Liver (tissue), 9 donors: ENCODE measurements around the gene IRF6. TPM values are rescaled to one million over a fixed set of nuclear protein-coding genes. Genes with fewer than 3 reads are reported as not detected.

Source experiments
- DNase-seq: peaks from one replicate; pipeline ENCODE4 v3.0.0-alpha.2; 2017; ENCODE audit warnings: low spot score
- H3K27ac ChIP-seq, 2 donors: one replicate each; pipeline ENCODE4 v1.7.0; 2013; ENCODE audit warnings: inconsistent platforms in 2 of 2, low read length in 2 of 2, control low read depth in 1 of 2, low read depth in 1 of 2, mild to moderate bottlenecking in 1 of 2
- H3K27me3 ChIP-seq, 4 donors: one replicate each; pipeline versions ENCODE4 v1.6.1 to v1.7.0; 2013; ENCODE audit warnings: low read length in 3 of 4, inconsistent platforms in 1 of 4, mild to moderate bottlenecking in 1 of 4, moderate library complexity in 1 of 4; ENCODE audit not compliant: control insufficient read depth in 4 of 4, insufficient read depth in 4 of 4
- H3K36me3 ChIP-seq, 4 donors: one replicate each; pipeline versions ENCODE4 v1.6.1 to v1.7.0; 2013; ENCODE audit warnings: low read length in 3 of 4, mild to moderate bottlenecking in 3 of 4, low read depth in 1 of 4, moderate library complexity in 1 of 4; ENCODE audit not compliant: control insufficient read depth in 4 of 4, insufficient read depth in 3 of 4
- H3K4me1 ChIP-seq, 4 donors: one replicate each; pipeline versions ENCODE4 v1.6.1 to v1.7.0; 2013; ENCODE audit warnings: low read length in 3 of 4, mild to moderate bottlenecking in 3 of 4, moderate library complexity in 1 of 4; ENCODE audit not compliant: control insufficient read depth in 4 of 4, insufficient read depth in 4 of 4
- H3K4me3 ChIP-seq, 3 donors: one replicate each; pipeline versions ENCODE4 v1.6.1 to v1.7.0; 2013; ENCODE audit warnings: low read length in 3 of 3, control low read depth in 1 of 3, low read depth in 1 of 3, mild to moderate bottlenecking in 1 of 3
- H3K9ac ChIP-seq, 2 donors: one replicate each; pipeline ENCODE4 v1.7.0; 2013; ENCODE audit warnings: low read length in 2 of 2, mild to moderate bottlenecking in 2 of 2, moderate library complexity in 2 of 2, control low read depth in 1 of 2, low read depth in 1 of 2
- H3K9me3 ChIP-seq, 4 donors: one replicate each; pipeline versions ENCODE4 v1.6.1 to v1.7.0; 2013; ENCODE audit warnings: low read length in 3 of 4; ENCODE audit not compliant: control insufficient read depth in 4 of 4
- EGR1 ChIP-seq, 2 donors: IDR thresholded peaks; 2 replicates each; pipeline ENCODE4 v1.6.1; 2016 to 2018; ENCODE audit warnings: antibody characterized with exemption in 2 of 2, low read depth in 2 of 2
- FOXA1 ChIP-seq: IDR thresholded peaks from 2 replicates; pipeline ENCODE4 v1.6.1; 2016; ENCODE audit warnings: antibody characterized with exemption
- FOXA2 ChIP-seq: IDR thresholded peaks from 2 replicates; pipeline ENCODE4 v1.6.1; 2016; ENCODE audit warnings: antibody characterized with exemption
- GABPA ChIP-seq, 2 donors: IDR thresholded peaks in 1 of 2; conservative IDR thresholded peaks in 1 of 2; 2 replicates each; pipeline ENCODE4 v1.6.1; 2016; ENCODE audit warnings: antibody characterized with exemption in 2 of 2, mild to moderate bottlenecking in 1 of 2, moderate library complexity in 1 of 2
- HNF4A ChIP-seq, 2 donors: conservative IDR thresholded peaks; 2 replicates each; pipeline ENCODE4 v1.6.1; 2016; ENCODE audit warnings: antibody characterized with exemption in 2 of 2, mild to moderate bottlenecking in 2 of 2
- HNF4G ChIP-seq: IDR thresholded peaks from 2 replicates; pipeline ENCODE4 v1.6.1; 2016; ENCODE audit warnings: antibody characterized with exemption
- JUND ChIP-seq, 2 donors: IDR thresholded peaks; 2 replicates each; pipeline ENCODE4 v1.6.1; 2016; ENCODE audit warnings: antibody characterized with exemption in 2 of 2
- NR2F2 ChIP-seq: IDR thresholded peaks from 2 replicates; pipeline ENCODE4 v1.6.1; 2016; ENCODE audit warnings: antibody characterized with exemption
- RAD21 ChIP-seq, 2 donors: IDR thresholded peaks; 2 replicates each; pipeline ENCODE4 v1.6.1; 2016; ENCODE audit warnings: antibody characterized with exemption in 2 of 2, mild to moderate bottlenecking in 2 of 2
- RXRA ChIP-seq, 2 donors: IDR thresholded peaks; 2 replicates each; pipeline ENCODE4 v1.6.1; 2017 to 2018; ENCODE audit warnings: antibody characterized with exemption in 2 of 2, mild to moderate bottlenecking in 1 of 2
- SP1 ChIP-seq: IDR thresholded peaks from 2 replicates; pipeline ENCODE4 v1.6.1; 2018; ENCODE audit warnings: antibody characterized with exemption, mild to moderate bottlenecking
- TAF1 ChIP-seq: conservative IDR thresholded peaks from 2 replicates; pipeline ENCODE4 v1.6.1; 2016; ENCODE audit warnings: antibody characterized with exemption, mild to moderate bottlenecking
- YY1 ChIP-seq: IDR thresholded peaks from 2 replicates; pipeline ENCODE4 v1.6.1; 2016; ENCODE audit warnings: antibody characterized with exemption, mild to moderate bottlenecking
- WGBS: extraction: QIAGEN DNeasy Blood & Tissue Kit; methylation state at CpG from one replicate; pipeline ENCODE4 v1.1.7; 2013; 5-methylcytosine and 5-hydroxymethylcytosine counted together
- polyA plus RNA-seq, 2 donors: library from polyadenylated mRNA; stranded (reverse) in 1 of 2; unstranded in 1 of 2; fragments of 200-250 nt in 1 of 2; fragments of >200 nt in 1 of 2; fragmentation: Nextera tagmentation in 1 of 2; extraction: Ambion mirVana in 1 of 2; gene quantifications; one replicate each; pipeline versions ENCODE4 v1.2.1 to v1.2.3, GENCODE V29; 2013 to 2015
- total RNA-seq, 2 donors: library from RNA; depleted of rRNA; stranded (reverse); fragments of >200 nt; gene quantifications; one replicate each; pipeline ENCODE4 v1.2.3, GENCODE V29; 2014
- TF ChIP-seq, protein P1 (sequence below): fragments of 150-350 bp; IDR thresholded peaks from 2 replicates; pipeline ENCODE4 v1.5.1; 2017; ENCODE audit warnings: improper control_type of control experiment, low read depth, low read length; ENCODE audit not compliant: missing input control
- TF ChIP-seq, protein P2 (sequence below): IDR thresholded peaks from 2 replicates; pipeline ENCODE4 v1.6.1; 2016; ENCODE audit warnings: antibody characterized with exemption
- TF ChIP-seq, protein P3 (sequence below): IDR thresholded peaks from 2 replicates; pipeline ENCODE4 v1.6.1; 2016; ENCODE audit warnings: antibody characterized with exemption
- TF ChIP-seq, protein P4 (sequence below): IDR thresholded peaks from 2 replicates; pipeline ENCODE4 v1.6.1; 2016; ENCODE audit warnings: antibody characterized with exemption, mild to moderate bottlenecking
- TF ChIP-seq, protein P5 (sequence below): IDR thresholded peaks from 2 replicates; pipeline ENCODE4 v1.6.1; 2016; ENCODE audit warnings: antibody characterized with exemption
- donor health status: healthy.
- donor health status: healthy.
- donor health status: healthy.
- donor health status: healthy.
- donor health status: healthy.

Gene IRF6
- total and polyA plus RNA-seq, 4 donors: 0.51 to 29.3 (median 14.3) TPM

DNA sequence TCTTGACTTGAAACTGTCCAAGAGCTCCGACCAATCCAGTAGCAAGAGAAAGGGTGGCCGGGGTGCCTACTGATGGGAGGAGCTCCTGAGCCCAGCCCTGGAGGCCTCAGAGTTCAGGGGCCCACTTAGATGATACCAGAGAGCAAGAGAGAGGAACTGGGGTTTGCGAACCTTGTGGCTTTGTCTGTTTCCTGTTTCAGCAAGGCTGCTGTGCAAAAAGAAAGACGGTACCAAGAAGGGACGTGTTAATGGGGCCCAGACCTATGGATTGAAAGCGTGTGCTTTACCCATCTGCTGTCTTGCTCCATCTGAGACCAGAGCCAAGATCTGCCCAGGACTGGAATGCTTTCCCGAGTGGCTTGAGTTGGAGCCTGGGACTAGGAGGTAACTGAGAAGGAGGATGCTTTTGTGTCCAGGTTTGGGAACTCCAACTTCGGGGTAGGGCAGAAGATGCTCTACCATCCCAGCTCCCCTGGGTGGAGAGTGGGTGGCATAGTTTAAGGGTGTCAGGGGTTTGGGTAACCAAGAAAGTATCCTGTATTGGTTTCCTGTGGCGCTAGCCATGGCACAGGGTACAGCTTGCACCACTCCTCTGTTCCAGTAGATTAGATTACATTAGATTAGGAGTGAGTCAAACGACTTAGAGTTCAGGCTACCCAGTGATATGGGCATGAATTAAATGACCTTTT, 49.9 kb downstream of the IRF6 start, which contains the start of gene TRAF3IP3:
TRAF3IP3 (plus strand) TSS at position 128 of the 689 bp plus-strand sequence. CDS start 3,987 bp downstream, outside the sequence.
- no peaks in the 10 kb centered on the region for H3K4me1 ChIP-seq
- no peak for TF ChIP-seq FOXA1
- TF ChIP-seq, protein P1, sequence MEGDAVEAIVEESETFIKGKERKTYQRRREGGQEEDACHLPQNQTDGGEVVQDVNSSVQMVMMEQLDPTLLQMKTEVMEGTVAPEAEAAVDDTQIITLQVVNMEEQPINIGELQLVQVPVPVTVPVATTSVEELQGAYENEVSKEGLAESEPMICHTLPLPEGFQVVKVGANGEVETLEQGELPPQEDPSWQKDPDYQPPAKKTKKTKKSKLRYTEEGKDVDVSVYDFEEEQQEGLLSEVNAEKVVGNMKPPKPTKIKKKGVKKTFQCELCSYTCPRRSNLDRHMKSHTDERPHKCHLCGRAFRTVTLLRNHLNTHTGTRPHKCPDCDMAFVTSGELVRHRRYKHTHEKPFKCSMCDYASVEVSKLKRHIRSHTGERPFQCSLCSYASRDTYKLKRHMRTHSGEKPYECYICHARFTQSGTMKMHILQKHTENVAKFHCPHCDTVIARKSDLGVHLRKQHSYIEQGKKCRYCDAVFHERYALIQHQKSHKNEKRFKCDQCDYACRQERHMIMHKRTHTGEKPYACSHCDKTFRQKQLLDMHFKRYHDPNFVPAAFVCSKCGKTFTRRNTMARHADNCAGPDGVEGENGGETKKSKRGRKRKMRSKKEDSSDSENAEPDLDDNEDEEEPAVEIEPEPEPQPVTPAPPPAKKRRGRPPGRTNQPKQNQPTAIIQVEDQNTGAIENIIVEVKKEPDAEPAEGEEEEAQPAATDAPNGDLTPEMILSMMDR: no peak
- TF ChIP-seq HNF4A (conservative IDR thresholded peaks at IDR 0.05): no peak
- no peak for TF ChIP-seq JUND (IDR thresholded peaks at IDR 0.05)
- TF ChIP-seq HNF4G: no peak
- WGBS: 69% methylated on average over 10 of the region's 10 CpGs

DNA sequence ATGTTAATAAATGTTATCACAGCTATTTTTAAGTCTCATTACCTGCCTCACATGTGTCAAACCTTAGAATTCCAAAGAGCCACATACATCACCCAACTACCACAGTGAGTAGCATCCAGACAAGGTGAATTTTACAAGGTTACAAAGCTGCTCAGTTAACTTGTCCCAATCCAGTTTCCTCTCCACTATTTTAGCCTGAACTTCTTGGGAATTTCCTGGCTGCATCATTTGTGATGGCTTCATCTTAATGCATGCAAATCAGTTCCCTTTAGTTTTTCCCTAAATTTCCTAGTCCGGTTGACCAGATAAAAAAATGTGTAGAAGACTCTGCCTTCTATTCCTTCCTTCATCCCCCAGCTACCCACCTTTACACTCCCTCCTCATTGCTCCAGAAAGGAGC, 50.7 kb downstream of the IRF6 start:
- no peaks in the 10 kb centered on the region for H3K27me3 ChIP-seq
- H3K4me1 ChIP-seq: no peaks in the 10 kb centered on the region
- no peak overlapping the region for H3K9ac ChIP-seq
- H3K27ac ChIP-seq: peak overlapping the region; percentile 43 to 81
- 84% methylated on average over 1 of the region's 1 CpG for WGBS
- H3K36me3 ChIP-seq: no peaks in the 10 kb centered on the region
- H3K4me3 ChIP-seq: no peak overlapping the region
- no peaks in the 10 kb centered on the region for H3K9me3 ChIP-seq
- TF ChIP-seq, protein P2, sequence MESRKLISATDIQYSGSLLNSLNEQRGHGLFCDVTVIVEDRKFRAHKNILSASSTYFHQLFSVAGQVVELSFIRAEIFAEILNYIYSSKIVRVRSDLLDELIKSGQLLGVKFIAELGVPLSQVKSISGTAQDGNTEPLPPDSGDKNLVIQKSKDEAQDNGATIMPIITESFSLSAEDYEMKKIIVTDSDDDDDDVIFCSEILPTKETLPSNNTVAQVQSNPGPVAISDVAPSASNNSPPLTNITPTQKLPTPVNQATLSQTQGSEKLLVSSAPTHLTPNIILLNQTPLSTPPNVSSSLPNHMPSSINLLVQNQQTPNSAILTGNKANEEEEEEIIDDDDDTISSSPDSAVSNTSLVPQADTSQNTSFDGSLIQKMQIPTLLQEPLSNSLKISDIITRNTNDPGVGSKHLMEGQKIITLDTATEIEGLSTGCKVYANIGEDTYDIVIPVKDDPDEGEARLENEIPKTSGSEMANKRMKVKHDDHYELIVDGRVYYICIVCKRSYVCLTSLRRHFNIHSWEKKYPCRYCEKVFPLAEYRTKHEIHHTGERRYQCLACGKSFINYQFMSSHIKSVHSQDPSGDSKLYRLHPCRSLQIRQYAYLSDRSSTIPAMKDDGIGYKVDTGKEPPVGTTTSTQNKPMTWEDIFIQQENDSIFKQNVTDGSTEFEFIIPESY: no peak
- TF ChIP-seq RXRA (IDR thresholded peaks at IDR 0.05) (no peak), FOXA1 (no peak), HNF4G (no peak), GABPA (IDR thresholded peaks at IDR 0.05 in 1 of 2, conservative IDR thresholded peaks at IDR 0.05 in 1 of 2) (no peak), FOXA2 (no peak), RAD21 (IDR thresholded peaks at IDR 0.05) (no peak), JUND (IDR thresholded peaks at IDR 0.05) (no peak), YY1 (no peak), NR2F2 (no peak), HNF4A (conservative IDR thresholded peaks at IDR 0.05) (no peak), TAF1 (no peak), SP1 (no peak), EGR1 (IDR thresholded peaks at IDR 0.05; ENCODE audit: low read depth in 2 of 2) (no peak)
- TF ChIP-seq, protein P3, sequence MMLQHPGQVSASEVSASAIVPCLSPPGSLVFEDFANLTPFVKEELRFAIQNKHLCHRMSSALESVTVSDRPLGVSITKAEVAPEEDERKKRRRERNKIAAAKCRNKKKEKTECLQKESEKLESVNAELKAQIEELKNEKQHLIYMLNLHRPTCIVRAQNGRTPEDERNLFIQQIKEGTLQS: no peak
- TF ChIP-seq, protein P1: no peak
- TF ChIP-seq, protein P4, sequence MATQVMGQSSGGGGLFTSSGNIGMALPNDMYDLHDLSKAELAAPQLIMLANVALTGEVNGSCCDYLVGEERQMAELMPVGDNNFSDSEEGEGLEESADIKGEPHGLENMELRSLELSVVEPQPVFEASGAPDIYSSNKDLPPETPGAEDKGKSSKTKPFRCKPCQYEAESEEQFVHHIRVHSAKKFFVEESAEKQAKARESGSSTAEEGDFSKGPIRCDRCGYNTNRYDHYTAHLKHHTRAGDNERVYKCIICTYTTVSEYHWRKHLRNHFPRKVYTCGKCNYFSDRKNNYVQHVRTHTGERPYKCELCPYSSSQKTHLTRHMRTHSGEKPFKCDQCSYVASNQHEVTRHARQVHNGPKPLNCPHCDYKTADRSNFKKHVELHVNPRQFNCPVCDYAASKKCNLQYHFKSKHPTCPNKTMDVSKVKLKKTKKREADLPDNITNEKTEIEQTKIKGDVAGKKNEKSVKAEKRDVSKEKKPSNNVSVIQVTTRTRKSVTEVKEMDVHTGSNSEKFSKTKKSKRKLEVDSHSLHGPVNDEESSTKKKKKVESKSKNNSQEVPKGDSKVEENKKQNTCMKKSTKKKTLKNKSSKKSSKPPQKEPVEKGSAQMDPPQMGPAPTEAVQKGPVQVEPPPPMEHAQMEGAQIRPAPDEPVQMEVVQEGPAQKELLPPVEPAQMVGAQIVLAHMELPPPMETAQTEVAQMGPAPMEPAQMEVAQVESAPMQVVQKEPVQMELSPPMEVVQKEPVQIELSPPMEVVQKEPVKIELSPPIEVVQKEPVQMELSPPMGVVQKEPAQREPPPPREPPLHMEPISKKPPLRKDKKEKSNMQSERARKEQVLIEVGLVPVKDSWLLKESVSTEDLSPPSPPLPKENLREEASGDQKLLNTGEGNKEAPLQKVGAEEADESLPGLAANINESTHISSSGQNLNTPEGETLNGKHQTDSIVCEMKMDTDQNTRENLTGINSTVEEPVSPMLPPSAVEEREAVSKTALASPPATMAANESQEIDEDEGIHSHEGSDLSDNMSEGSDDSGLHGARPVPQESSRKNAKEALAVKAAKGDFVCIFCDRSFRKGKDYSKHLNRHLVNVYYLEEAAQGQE: no peak
- TF ChIP-seq, protein P5, sequence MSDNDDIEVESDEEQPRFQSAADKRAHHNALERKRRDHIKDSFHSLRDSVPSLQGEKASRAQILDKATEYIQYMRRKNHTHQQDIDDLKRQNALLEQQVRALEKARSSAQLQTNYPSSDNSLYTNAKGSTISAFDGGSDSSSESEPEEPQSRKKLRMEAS: no peak
- DNase-seq: no peak

More for the DNA sequence above, 49.9 kb downstream of the IRF6 start, which contains the start of gene TRAF3IP3:
- Histone ChIP-seq H3K36me3 (no peaks in the 10 kb centered on the region), H3K27me3 (no peaks in the 10 kb centered on the region), H3K9ac (peak within 1 kb of the TSS in 1 of 2 donors; percentile 58), H3K27ac (peak within 1 kb of the TSS; percentile 43 to 81), H3K9me3 (no peaks in the 10 kb centered on the region), H3K4me3 (peak within 1 kb of the TSS in 2 of 3 donors; percentile 4 to 38)
- no peak for DNase-seq
